Tibial nerve (tissue), 4 donors: ENCODE data around the gene XYLT1. TPM values are rescaled to one million over a fixed set of nuclear protein-coding genes. Genes with fewer than 3 reads are reported as not detected.
A peak's percentile ranks its signal among the peaks of the same experiment; 100 is the strongest.

Source experiments
- DNase-seq, 2 donors: peaks; one replicate each; pipeline ENCODE4 v3.0.0-alpha.2; 2019; ENCODE audit warnings: low spot score in 2 of 2
- H3K27ac ChIP-seq, 4 donors: fragments of 200-600 bp; sonication (generic) in 3 of 4; one replicate each; pipeline ENCODE4 v1.5.1; 2017 to 2019; ENCODE audit warnings: mild to moderate bottlenecking in 1 of 4
- H3K27me3 ChIP-seq, 2 donors: fragments of 200-600 bp; sonication (generic) in 1 of 2; one replicate each; pipeline versions ENCODE4 v1.5.1 to v1.6.0; 2017 to 2019
- H3K36me3 ChIP-seq, 3 donors: fragments of 200-600 bp; sonication (generic); one replicate each; pipeline ENCODE4 v1.5.1; 2018 to 2019
- H3K4me1 ChIP-seq, 4 donors: fragments of 200-600 bp; sonication (generic) in 3 of 4; one replicate each; pipeline ENCODE4 v1.5.1; 2017 to 2019
- H3K4me3 ChIP-seq, 4 donors: fragments of 200-600 bp; sonication (generic) in 3 of 4; one replicate each; pipeline ENCODE4 v1.5.1; 2017 to 2019; ENCODE audit warnings: mild to moderate bottlenecking in 1 of 4, moderate library complexity in 1 of 4
- H3K9me3 ChIP-seq, 4 donors: fragments of 200-600 bp; sonication (generic) in 3 of 4; one replicate each; pipeline ENCODE4 v1.5.1; 2017 to 2019
- CTCF ChIP-seq, 5 experiments: fragments of 200-600 bp in 3 of 5; fragments of 450-650 bp in 2 of 5; sonication (generic) in 3 of 5; IDR thresholded peaks; one replicate each; pipeline ENCODE4 v1.5.1; 2016 to 2019; ENCODE audit warnings: antibody characterized with exemption in 5 of 5, mild to moderate bottlenecking in 3 of 5, moderate library complexity in 2 of 5
- EP300 ChIP-seq, 2 donors: sonication (generic); formaldehyde crosslinking; IDR thresholded peaks; one replicate each; pipeline ENCODE4 v1.6.1; 2017; ENCODE audit warnings: antibody characterized with exemption in 2 of 2, mild to moderate bottlenecking in 1 of 2
- POLR2A ChIP-seq, 2 donors: fragments of 450-650 bp; IDR thresholded peaks; one replicate each; pipeline ENCODE4 v1.6.1; 2017; ENCODE audit warnings: antibody characterized with exemption in 2 of 2, mild to moderate bottlenecking in 2 of 2, moderate library complexity in 2 of 2
- WGBS, 2 donors: methylation state at CpG; one replicate each; pipeline ENCODE4 v1.1.5; 2018; 5-methylcytosine and 5-hydroxymethylcytosine counted together
- total RNA-seq, 4 donors: library from RNA; depleted of rRNA; stranded (reverse); fragments of >200 nt; gene quantifications; one replicate each; pipeline ENCODE4 v1.1.0, GENCODE V29; 2016

The XYLT1 gene
- total RNA-seq, 4 donors from 2014 or later, result 13.8 to 23.1 (median 14.8) TPM

GRCh38 chr16:17367923-17368322 is 102.8 kb downstream of the XYLT1 start:
- no peak for TF ChIP-seq EP300 (IDR thresholded peaks at IDR 0.05)
- TF ChIP-seq CTCF (IDR thresholded peaks at IDR 0.05), result peak in 1 of 5 experiments; percentile 43
- no peak for TF ChIP-seq POLR2A (IDR thresholded peaks at IDR 0.05)
- Histone ChIP-seq H3K36me3 (no peaks in the 10 kb centered on the region), H3K4me3 (no peak overlapping the region), H3K27ac (peak overlapping the region in 2 of 4 donors; percentile 21 to 64), H3K27me3 (no peaks in the 10 kb centered on the region), H3K4me1 (peaks cover 0 to 71% (median 49%) of the 10 kb centered on the region in 4 donors), H3K9me3 (no peaks in the 10 kb centered on the region)
- no peak for DNase-seq
- 30 to 47% methylated on average over 10 of the region's 10 CpGs for WGBS, 2 donors

- WGBS, 2 donors, result 71 to 82% methylated on average over 7 to 9 of the region's 9 CpGs
- Histone ChIP-seq H3K27ac (peak overlapping the region in 1 of 4 donors; percentile 48), H3K36me3 (no peaks in the 10 kb centered on the region), H3K4me3 (no peak overlapping the region), H3K4me1 (peaks cover 0 to 71% (median 49%) of the 10 kb centered on the region in 4 donors), H3K27me3 (no peaks in the 10 kb centered on the region), H3K9me3 (no peaks in the 10 kb centered on the region)
- TF ChIP-seq POLR2A (IDR thresholded peaks at IDR 0.05) (no peak), EP300 (IDR thresholded peaks at IDR 0.05) (no peak), CTCF (IDR thresholded peaks at IDR 0.05) (no peak)
- no peak for DNase-seq
Observed at GRCh38 chr16:17367036-17367435, 103.7 kb downstream of the XYLT1 start.

GRCh38 chr16:17366299-17366961 is 104.3 kb downstream of the XYLT1 start:
- no peaks in the 10 kb centered on the region for H3K9me3 ChIP-seq
- no peak overlapping the region for H3K4me3 ChIP-seq
- no peaks in the 10 kb centered on the region for H3K36me3 ChIP-seq
- whole genome bisulfite sequencing, 2 donors, result 93 to 94% methylated on average over 8 of the region's 8 CpGs
- DNase-seq, result no peak
- H3K4me1 ChIP-seq, result peaks cover 0 to 71% (median 49%) of the 10 kb centered on the region in 4 donors
- H3K27ac ChIP-seq, result peak overlapping the region in 1 of 4 donors; percentile 48
- TF ChIP-seq POLR2A (IDR thresholded peaks at IDR 0.05) (no peak), CTCF (IDR thresholded peaks at IDR 0.05) (no peak), EP300 (IDR thresholded peaks at IDR 0.05) (no peak)
- no peaks in the 10 kb centered on the region for H3K27me3 ChIP-seq

GRCh38 chr16:17365591-17366298 is 105.0 kb downstream of the XYLT1 start:
- no peak overlapping the region for H3K4me3 ChIP-seq
- 69 to 82% methylated on average over 3 of the region's 3 CpGs for WGBS, 2 donors
- H3K27me3 ChIP-seq, result no peaks in the 10 kb centered on the region
- peaks cover 0 to 67% (median 48%) of the 10 kb centered on the region in 4 donors for H3K4me1 ChIP-seq
- H3K9me3 ChIP-seq, result no peaks in the 10 kb centered on the region
- TF ChIP-seq EP300 (IDR thresholded peaks at IDR 0.05) (no peak), POLR2A (IDR thresholded peaks at IDR 0.05) (no peak), CTCF (IDR thresholded peaks at IDR 0.05) (no peak)
- no peaks in the 10 kb centered on the region for H3K36me3 ChIP-seq
- no peak for DNase-seq
- H3K27ac ChIP-seq, result peak overlapping the region in 1 of 4 donors; percentile 5

- DNase-seq, result no peak
- Histone ChIP-seq H3K27ac (peak overlapping the region in 1 of 4 donors; percentile 5), H3K4me3 (no peak overlapping the region)
Observed at GRCh38 chr16:17365211-17365541, 105.6 kb downstream of the XYLT1 start.

More at GRCh38 chr16:17365211-17365541, 105.6 kb downstream of the XYLT1 start:
- 59 to 67% methylated on average over 4 of the region's 4 CpGs for WGBS, 2 donors
- H3K36me3 ChIP-seq, result no peaks in the 10 kb centered on the region
- no peaks in the 10 kb centered on the region for H3K27me3 ChIP-seq
- TF ChIP-seq CTCF (IDR thresholded peaks at IDR 0.05), result no peak
- no peak for TF ChIP-seq EP300 (IDR thresholded peaks at IDR 0.05)
- no peak for TF ChIP-seq POLR2A (IDR thresholded peaks at IDR 0.05)
- peaks cover 0 to 67% (median 45%) of the 10 kb centered on the region in 4 donors for H3K4me1 ChIP-seq
- no peaks in the 10 kb centered on the region for H3K9me3 ChIP-seq
